ENCODE data around the gene KCTD6.

Gene KCTD6

GRCh38 chr3:58529516-58530353, 37.8 kb downstream of the KCTD6 start:
- TF ChIP-seq POLR2AphosphoS5 (IDR thresholded peaks at IDR 0.05; ENCODE audit: low read depth, low read length) (no peak), REST (IDR thresholded peaks at IDR 0.05; ENCODE audit: insufficient read depth in 1 of 2, low read depth in 2 of 2, low read length in 2 of 2) (no peak), SIN3A (IDR thresholded peaks at IDR 0.05; ENCODE audit: borderline replicate concordance, insufficient read depth, low read length) (no peak), FOXP2 (optimal IDR thresholded peaks at IDR 0.05; ENCODE audit: borderline replicate concordance, extremely low read depth, extremely low read length, insufficient read depth) (no peak), TAF1 (IDR thresholded peaks at IDR 0.05; ENCODE audit: borderline replicate concordance, insufficient read depth, low read length) (no peak)

GRCh38 chr3:58530354-58530865, 38.5 kb downstream of the KCTD6 start:
- no peak for TF ChIP-seq REST (IDR thresholded peaks at IDR 0.05; ENCODE audit: insufficient read depth in 1 of 2, low read depth in 2 of 2, low read length in 2 of 2)
- TF ChIP-seq SIN3A (IDR thresholded peaks at IDR 0.05; ENCODE audit: borderline replicate concordance, insufficient read depth, low read length) = no peak
- TF ChIP-seq FOXP2 (optimal IDR thresholded peaks at IDR 0.05; ENCODE audit: borderline replicate concordance, extremely low read depth, extremely low read length, insufficient read depth) = no peak
- TF ChIP-seq POLR2AphosphoS5 (IDR thresholded peaks at IDR 0.05; ENCODE audit: low read depth, low read length) = no peak
- TF ChIP-seq TAF1 (IDR thresholded peaks at IDR 0.05; ENCODE audit: borderline replicate concordance, insufficient read depth, low read length) = no peak

- no peak for TF ChIP-seq SIN3A (IDR thresholded peaks at IDR 0.05; ENCODE audit: borderline replicate concordance, insufficient read depth, low read length)
- no peak for TF ChIP-seq TAF1 (IDR thresholded peaks at IDR 0.05; ENCODE audit: borderline replicate concordance, insufficient read depth, low read length)
- TF ChIP-seq FOXP2 (optimal IDR thresholded peaks at IDR 0.05; ENCODE audit: borderline replicate concordance, extremely low read depth, extremely low read length, insufficient read depth) = no peak
- no peak for TF ChIP-seq REST (IDR thresholded peaks at IDR 0.05; ENCODE audit: insufficient read depth in 1 of 2, low read depth in 2 of 2, low read length in 2 of 2)
- no peak for TF ChIP-seq POLR2AphosphoS5 (IDR thresholded peaks at IDR 0.05; ENCODE audit: low read depth, low read length)
Measured at GRCh38 chr3:58531555-58531954, 39.7 kb downstream of the KCTD6 start.

- TF ChIP-seq SIN3A (IDR thresholded peaks at IDR 0.05; ENCODE audit: borderline replicate concordance, insufficient read depth, low read length) = no peak
- TF ChIP-seq FOXP2 (optimal IDR thresholded peaks at IDR 0.05; ENCODE audit: borderline replicate concordance, extremely low read depth, extremely low read length, insufficient read depth) = no peak
- no peak for TF ChIP-seq REST (IDR thresholded peaks at IDR 0.05; ENCODE audit: insufficient read depth in 1 of 2, low read depth in 2 of 2, low read length in 2 of 2)
- no peak for TF ChIP-seq POLR2AphosphoS5 (IDR thresholded peaks at IDR 0.05; ENCODE audit: low read depth, low read length)
- TF ChIP-seq TAF1 (IDR thresholded peaks at IDR 0.05; ENCODE audit: borderline replicate concordance, insufficient read depth, low read length) = no peak
Measured at GRCh38 chr3:58531956-58532355, 40.1 kb downstream of the KCTD6 start.
